PFSK-1 (cell line): ENCODE data around the gene RASGRF1.

ENCODE experiments used
- FOXP2 ChIP-seq: optimal IDR thresholded peaks from 2 replicates; pipeline ENCODE3; 2011; ENCODE audit warnings: borderline replicate concordance, control low read depth, inconsistent platforms; ENCODE audit not compliant: insufficient read depth; ENCODE audit errors: extremely low read length, extremely low read depth
- POLR2AphosphoS5 ChIP-seq: IDR thresholded peaks from 2 replicates; pipeline ENCODE4 v1.6.1; 2012; ENCODE audit warnings: low read depth, mild to moderate bottlenecking, control low read depth, low read length, moderate library complexity
- SIN3A ChIP-seq: IDR thresholded peaks from 2 replicates; pipeline ENCODE4 v1.6.1; 2012; ENCODE audit warnings: mild to moderate bottlenecking, low read length, moderate library complexity, borderline replicate concordance; ENCODE audit not compliant: insufficient read depth
- TAF1 ChIP-seq: IDR thresholded peaks from 2 replicates; pipeline ENCODE4 v1.6.1; 2012; ENCODE audit warnings: low read length, control low read depth, borderline replicate concordance; ENCODE audit not compliant: insufficient read depth
- TF ChIP-seq, protein P1 (sequence below), 2 experiments: IDR thresholded peaks; 2 replicates each; pipeline versions ENCODE4 v1.6.1 to v1.8.0; 2011 to 2012; ENCODE audit warnings: low read depth in 2 of 2, low read length in 2 of 2, control low read depth in 1 of 2, inconsistent platforms in 1 of 2, mild to moderate bottlenecking in 1 of 2, moderate library complexity in 1 of 2; ENCODE audit not compliant: insufficient read depth in 1 of 2

DNA sequence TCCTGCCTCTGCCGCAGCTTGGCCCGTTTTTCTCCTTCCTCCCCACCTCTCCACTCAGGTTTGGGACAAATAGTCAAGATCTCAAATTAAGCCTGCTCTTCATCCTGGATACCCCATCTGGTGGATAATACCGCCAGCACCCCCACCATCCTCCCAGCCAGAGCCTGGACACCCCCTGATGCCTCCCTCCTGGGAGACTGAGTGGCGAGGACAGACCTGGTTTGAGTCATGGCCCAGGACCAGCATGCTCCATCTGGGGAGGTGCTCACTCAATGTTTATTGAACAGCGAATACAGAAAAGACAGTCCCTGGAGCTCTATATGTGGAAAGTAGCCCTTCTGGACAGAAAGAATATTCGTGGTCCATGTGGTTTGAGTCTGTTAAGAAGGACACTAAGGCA is 169.1 kb downstream of the RASGRF1 start:
- TF ChIP-seq, protein P1, sequence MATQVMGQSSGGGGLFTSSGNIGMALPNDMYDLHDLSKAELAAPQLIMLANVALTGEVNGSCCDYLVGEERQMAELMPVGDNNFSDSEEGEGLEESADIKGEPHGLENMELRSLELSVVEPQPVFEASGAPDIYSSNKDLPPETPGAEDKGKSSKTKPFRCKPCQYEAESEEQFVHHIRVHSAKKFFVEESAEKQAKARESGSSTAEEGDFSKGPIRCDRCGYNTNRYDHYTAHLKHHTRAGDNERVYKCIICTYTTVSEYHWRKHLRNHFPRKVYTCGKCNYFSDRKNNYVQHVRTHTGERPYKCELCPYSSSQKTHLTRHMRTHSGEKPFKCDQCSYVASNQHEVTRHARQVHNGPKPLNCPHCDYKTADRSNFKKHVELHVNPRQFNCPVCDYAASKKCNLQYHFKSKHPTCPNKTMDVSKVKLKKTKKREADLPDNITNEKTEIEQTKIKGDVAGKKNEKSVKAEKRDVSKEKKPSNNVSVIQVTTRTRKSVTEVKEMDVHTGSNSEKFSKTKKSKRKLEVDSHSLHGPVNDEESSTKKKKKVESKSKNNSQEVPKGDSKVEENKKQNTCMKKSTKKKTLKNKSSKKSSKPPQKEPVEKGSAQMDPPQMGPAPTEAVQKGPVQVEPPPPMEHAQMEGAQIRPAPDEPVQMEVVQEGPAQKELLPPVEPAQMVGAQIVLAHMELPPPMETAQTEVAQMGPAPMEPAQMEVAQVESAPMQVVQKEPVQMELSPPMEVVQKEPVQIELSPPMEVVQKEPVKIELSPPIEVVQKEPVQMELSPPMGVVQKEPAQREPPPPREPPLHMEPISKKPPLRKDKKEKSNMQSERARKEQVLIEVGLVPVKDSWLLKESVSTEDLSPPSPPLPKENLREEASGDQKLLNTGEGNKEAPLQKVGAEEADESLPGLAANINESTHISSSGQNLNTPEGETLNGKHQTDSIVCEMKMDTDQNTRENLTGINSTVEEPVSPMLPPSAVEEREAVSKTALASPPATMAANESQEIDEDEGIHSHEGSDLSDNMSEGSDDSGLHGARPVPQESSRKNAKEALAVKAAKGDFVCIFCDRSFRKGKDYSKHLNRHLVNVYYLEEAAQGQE (IDR thresholded peaks at IDR 0.05; ENCODE audit: insufficient read depth in 1 of 2, low read depth in 2 of 2, low read length in 2 of 2) = no peak
- no peak for TF ChIP-seq TAF1
- no peak for TF ChIP-seq POLR2AphosphoS5
- TF ChIP-seq SIN3A = no peak
- TF ChIP-seq FOXP2 = no peak
